ENCODE measurements around the gene LMX1A. TPM values are rescaled to one million over a fixed set of nuclear protein-coding genes. Genes with fewer than 3 reads are reported as not detected.
A peak's percentile ranks its signal among the peaks of the same experiment; 100 is the strongest.

LMX1A gene
- total RNA-seq, 2 donors from 2014 or later: 0.22 to 0.64 TPM

- no peak overlapping the region for H3K4me3 ChIP-seq
- no peaks in the 10 kb centered on the region for H3K9me3 ChIP-seq
- no peak for DNase-seq
- no peak for TF ChIP-seq CTCF (IDR thresholded peaks at IDR 0.05)
- no peaks in the 10 kb centered on the region for H3K27me3 ChIP-seq
- H3K9ac ChIP-seq (ENCODE audit: low read depth in 2 of 2, low read length in 2 of 2): no peak overlapping the region
- no peaks in the 10 kb centered on the region for H3K4me1 ChIP-seq
- no peaks in the 10 kb centered on the region for H3K36me3 ChIP-seq
- intact Hi-C loops (cut with DNase I): loop anchor here (2.0 kb wide), 1 partner anchor 197 kb away; no protein-coding TSS in a partner anchor
- H3K27ac ChIP-seq: no peak overlapping the region
Measured at GRCh38 chr1:165395478-165395877, 39.0 kb upstream of the LMX1A start.

DNA sequence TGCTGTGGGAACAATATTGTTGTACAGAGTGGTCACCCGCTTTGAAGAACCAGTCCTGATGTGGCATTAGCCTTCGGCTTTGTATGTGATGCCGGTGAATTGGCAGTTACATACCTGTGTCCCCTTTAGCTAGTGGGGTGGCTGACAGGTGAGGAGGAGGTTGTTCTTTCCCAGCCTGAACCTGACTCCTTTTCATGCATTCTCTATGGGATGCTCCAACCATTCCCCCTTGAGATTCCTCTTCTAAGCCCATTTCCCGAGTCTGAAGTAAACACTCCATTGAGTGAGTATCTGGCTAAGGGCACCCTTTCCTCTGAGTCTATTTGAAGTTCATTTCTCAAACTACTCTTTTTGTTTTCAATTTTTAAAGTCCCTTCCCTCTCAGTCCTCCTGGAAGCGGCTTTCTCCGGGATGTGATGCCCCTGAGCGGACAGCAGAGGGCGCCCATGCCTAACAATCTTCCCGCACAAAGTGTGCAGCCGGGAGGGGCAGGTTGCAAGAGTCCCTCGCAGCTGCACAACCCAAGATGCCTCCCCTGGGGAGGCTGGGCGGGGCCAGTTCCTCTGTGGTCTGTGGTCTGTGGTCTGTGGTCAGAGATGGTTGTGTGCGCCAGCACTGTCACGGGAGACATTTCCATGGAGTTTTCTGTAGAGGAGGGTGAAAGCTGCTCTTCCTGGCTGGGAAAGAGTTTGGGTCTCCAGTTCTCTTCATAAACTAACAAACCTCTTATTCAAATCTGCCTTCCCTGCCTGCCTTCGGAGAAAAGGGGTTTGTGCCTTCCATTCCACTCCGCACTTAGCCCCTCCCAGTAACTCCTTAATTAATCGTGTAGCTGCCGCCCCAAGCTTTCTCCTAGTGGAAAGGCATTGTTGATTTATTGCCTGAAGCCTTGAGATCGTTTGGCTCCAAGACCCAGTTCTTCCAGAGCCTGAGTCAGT lies 36.4 kb upstream of the LMX1A start:
- Histone ChIP-seq H3K27ac (no peak overlapping the region), H3K4me1 (no peaks in the 10 kb centered on the region), H3K9ac (ENCODE audit: low read depth in 2 of 2, low read length in 2 of 2) (no peak overlapping the region), H3K36me3 (no peaks in the 10 kb centered on the region), H3K9me3 (no peaks in the 10 kb centered on the region), H3K4me3 (no peak overlapping the region), H3K27me3 (no peaks in the 10 kb centered on the region)
- TF ChIP-seq CTCF (IDR thresholded peaks at IDR 0.05): peak; percentile 95
- intact Hi-C loops (cut with DNase I): loop anchor here (5.0 kb wide), 1 partner anchor 524 kb away; no protein-coding TSS in a partner anchor
- DNase-seq: peak; percentile 76

DNA sequence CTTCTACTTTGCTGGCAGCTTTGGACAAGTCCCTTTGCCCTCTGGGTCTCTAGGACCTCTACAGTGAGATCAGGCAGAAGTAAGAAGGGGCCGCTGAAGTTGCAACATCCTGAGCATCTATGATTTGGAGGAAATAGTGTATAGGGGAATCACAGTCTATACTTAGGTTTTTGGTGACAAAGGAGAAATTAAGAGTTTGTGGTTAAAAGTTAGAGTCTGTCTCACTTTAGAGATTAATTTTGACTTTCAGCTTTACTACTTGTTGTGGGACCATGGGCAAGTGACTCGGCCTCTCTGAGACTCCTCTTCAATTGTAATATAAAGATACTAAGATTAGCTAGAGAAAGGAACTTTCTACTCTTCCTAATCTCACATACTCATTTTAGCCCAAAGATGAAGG lies 33.1 kb upstream of the LMX1A start:
- intact Hi-C loops (cut with DNase I): loop anchor here (5.0 kb wide), 1 partner anchor 528 kb away; no protein-coding TSS in a partner anchor
- Histone ChIP-seq H3K36me3 (no peaks in the 10 kb centered on the region), H3K9me3 (no peaks in the 10 kb centered on the region), H3K27me3 (no peaks in the 10 kb centered on the region), H3K4me3 (no peak overlapping the region), H3K9ac (ENCODE audit: low read depth in 2 of 2, low read length in 2 of 2) (no peak overlapping the region), H3K4me1 (no peaks in the 10 kb centered on the region), H3K27ac (no peak overlapping the region)
- no peak for DNase-seq
- TF ChIP-seq CTCF (IDR thresholded peaks at IDR 0.05): no peak

GRCh38 chr1:165387961-165388360 lies 31.4 kb upstream of the LMX1A start:
- no peak for TF ChIP-seq CTCF (IDR thresholded peaks at IDR 0.05)
- no peak overlapping the region for H3K4me3 ChIP-seq
- intact Hi-C loops (cut with DNase I): no loop called here
- H3K4me1 ChIP-seq: no peaks in the 10 kb centered on the region
- no peaks in the 10 kb centered on the region for H3K27me3 ChIP-seq
- DNase-seq: no peak
- no peak overlapping the region for H3K27ac ChIP-seq
- H3K36me3 ChIP-seq: no peaks in the 10 kb centered on the region
- no peak overlapping the region for H3K9ac ChIP-seq (ENCODE audit: low read depth in 2 of 2, low read length in 2 of 2)
- H3K9me3 ChIP-seq: no peaks in the 10 kb centered on the region

GRCh38 chr1:165387505-165387904 lies 31.0 kb upstream of the LMX1A start:
- intact Hi-C loops (cut with DNase I): no loop called here
- Histone ChIP-seq H3K9ac (ENCODE audit: low read depth in 2 of 2, low read length in 2 of 2) (no peak overlapping the region), H3K9me3 (no peaks in the 10 kb centered on the region), H3K36me3 (no peaks in the 10 kb centered on the region), H3K27me3 (no peaks in the 10 kb centered on the region), H3K4me1 (no peaks in the 10 kb centered on the region), H3K27ac (no peak overlapping the region), H3K4me3 (no peak overlapping the region)
- TF ChIP-seq CTCF (IDR thresholded peaks at IDR 0.05): no peak
- DNase-seq: no peak

Measured in colonic mucosa (tissue), 4 donors.